Measurements from ENCODE around the gene INTS11. TPM values are rescaled to one million over a fixed set of nuclear protein-coding genes. Genes with fewer than 3 reads are reported as not detected.

The INTS11 gene
- total RNA-seq, 1 experiment from 2014 or later, result 139 TPM

DNA sequence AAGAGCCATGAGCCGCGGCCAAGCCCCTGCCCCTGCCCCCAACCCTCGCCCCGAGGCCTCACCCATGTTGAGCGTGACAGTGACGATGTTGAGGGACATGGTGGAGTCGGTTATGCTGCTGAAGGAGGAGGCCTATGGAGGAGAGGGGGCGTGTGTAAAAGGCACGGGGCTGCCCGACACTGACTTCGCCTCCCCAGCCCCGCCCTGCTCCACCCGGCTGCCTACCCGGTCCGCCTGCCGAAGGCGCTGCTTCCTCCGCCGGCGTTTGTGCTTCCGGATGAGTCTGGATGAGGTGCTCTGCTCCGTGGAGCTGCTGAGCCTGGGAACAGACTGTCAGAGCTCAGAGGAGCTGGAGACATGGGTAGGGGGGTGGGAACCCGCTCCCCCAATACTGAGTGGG is 15.7 kb upstream of the INTS11 start:
- peak overlapping the region in 1 of 3 experiments; percentile 59; a peak in 1 of 7 replicates for H3K27ac Mint-ChIP-seq
- H2BK15ac ChIP-seq (ENCODE audit: low read depth, low read length), result no peak overlapping the region
- H3K4me2 ChIP-seq (ENCODE audit: insufficient read depth, insufficient read length, low read length), result no peak overlapping the region
- peaks cover 2% of the 10 kb centered on the region for H3K79me1 ChIP-seq (ENCODE audit: insufficient read depth, low read depth, low read length, poor library complexity, severe bottlenecking)
- H4K91ac ChIP-seq (ENCODE audit: insufficient read length, low read depth, low read length), result no peak overlapping the region
- H3K27me3 ChIP-seq (ENCODE audit: insufficient read depth, low read length), result no peaks in the 10 kb centered on the region
- no peak overlapping the region for H2BK120ac ChIP-seq (ENCODE audit: low read depth, low read length, poor library complexity, severe bottlenecking)
- H3K23ac ChIP-seq (ENCODE audit: insufficient read length, low read depth, low read length), result no peak overlapping the region
- no peak overlapping the region for H3K14ac ChIP-seq (ENCODE audit: insufficient read depth, low read length)
- no peak overlapping the region for H2BK5ac ChIP-seq (ENCODE audit: insufficient read length, low read length)
- H3T11ph ChIP-seq (ENCODE audit: low read length), result no peak overlapping the region
- no peaks in the 10 kb centered on the region for H3K4me1 Mint-ChIP-seq
- H3K56ac ChIP-seq (ENCODE audit: insufficient read length, low read depth, low read length), result no peak overlapping the region
- no peak overlapping the region for H2AFZ ChIP-seq (ENCODE audit: low read length)
- H4K20me1 ChIP-seq (ENCODE audit: control insufficient read depth, insufficient read depth, insufficient read length), result no peaks in the 10 kb centered on the region
- no peaks in the 10 kb centered on the region; the same call in 1 of the 2 replicates for H3K79me2 ChIP-seq (ENCODE audit: insufficient read depth, low read length)
- no peaks in the 10 kb centered on the region for H3K27me3 Mint-ChIP-seq (ENCODE audit: low read depth)
- no CpG with 5 or more reads among the region's 23 CpGs for WGBS (ENCODE audit: extremely low coverage, insufficient read length, low lambda C conversion rate)
- H2AK5ac ChIP-seq (ENCODE audit: insufficient read length, low read length), result no peak overlapping the region
- H4K8ac ChIP-seq (replicated peaks; ENCODE audit: insufficient read length, low read depth, low read length), result no peak overlapping the region
- H4K5ac ChIP-seq (ENCODE audit: insufficient read length, low read depth, low read length), result no peak overlapping the region
- TF ChIP-seq, protein P1, sequence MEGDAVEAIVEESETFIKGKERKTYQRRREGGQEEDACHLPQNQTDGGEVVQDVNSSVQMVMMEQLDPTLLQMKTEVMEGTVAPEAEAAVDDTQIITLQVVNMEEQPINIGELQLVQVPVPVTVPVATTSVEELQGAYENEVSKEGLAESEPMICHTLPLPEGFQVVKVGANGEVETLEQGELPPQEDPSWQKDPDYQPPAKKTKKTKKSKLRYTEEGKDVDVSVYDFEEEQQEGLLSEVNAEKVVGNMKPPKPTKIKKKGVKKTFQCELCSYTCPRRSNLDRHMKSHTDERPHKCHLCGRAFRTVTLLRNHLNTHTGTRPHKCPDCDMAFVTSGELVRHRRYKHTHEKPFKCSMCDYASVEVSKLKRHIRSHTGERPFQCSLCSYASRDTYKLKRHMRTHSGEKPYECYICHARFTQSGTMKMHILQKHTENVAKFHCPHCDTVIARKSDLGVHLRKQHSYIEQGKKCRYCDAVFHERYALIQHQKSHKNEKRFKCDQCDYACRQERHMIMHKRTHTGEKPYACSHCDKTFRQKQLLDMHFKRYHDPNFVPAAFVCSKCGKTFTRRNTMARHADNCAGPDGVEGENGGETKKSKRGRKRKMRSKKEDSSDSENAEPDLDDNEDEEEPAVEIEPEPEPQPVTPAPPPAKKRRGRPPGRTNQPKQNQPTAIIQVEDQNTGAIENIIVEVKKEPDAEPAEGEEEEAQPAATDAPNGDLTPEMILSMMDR (conservative IDR thresholded peaks at IDR 0.05), result no peak
- H3K23me2 ChIP-seq (ENCODE audit: insufficient read length, low read depth, low read length, poor library complexity, severe bottlenecking), result no peaks in the 10 kb centered on the region
- no peak overlapping the region for H3K27ac ChIP-seq (ENCODE audit: insufficient read length, low read depth, low read length)
- H3K4ac ChIP-seq (ENCODE audit: low read depth, low read length), result no peak overlapping the region
- no peak overlapping the region for H3K18ac ChIP-seq (ENCODE audit: insufficient read length, low read depth, low read length)
- H3K36me3 Mint-ChIP-seq (ENCODE audit: insufficient read depth in 1 of 3, low read depth in 3 of 3), result peaks cover 21 to 36% (median 31%) of the 10 kb centered on the region in 3 experiments
- no peak overlapping the region for H3K4me3 Mint-ChIP-seq
- H3K4me1 ChIP-seq (ENCODE audit: insufficient read depth, low read length), result no peaks in the 10 kb centered on the region
- H3K9me3 Mint-ChIP-seq, result peaks cover 0 to 8% of the 10 kb centered on the region in 2 experiments; a peak in 3 of 5 replicates
- no peak for DNase-seq
- H3K9me3 ChIP-seq (ENCODE audit: control insufficient read depth, low read depth, low read length), result no peaks in the 10 kb centered on the region
- H3K9ac ChIP-seq (ENCODE audit: extremely low read depth, insufficient read length, low read length), result no peak overlapping the region
- H2BK12ac ChIP-seq (ENCODE audit: insufficient read length, low read depth, low read length), result no peak overlapping the region
- no peak overlapping the region for H2BK20ac ChIP-seq (ENCODE audit: low read depth, low read length, poor library complexity, severe bottlenecking)
